ENCODE measurements around the gene SPRY1. TPM values are rescaled to one million over a fixed set of nuclear protein-coding genes. Genes with fewer than 3 reads are reported as not detected.

The SPRY1 gene
- total RNA-seq, 1 experiment from 2014 or later: 38.5 TPM

- H3K36me3 Mint-ChIP-seq (ENCODE audit: insufficient read depth, unreplicated experiment): peaks cover 78% of the 10 kb centered on the region
- peaks cover 24% of the 10 kb centered on the region for H3K4me1 Mint-ChIP-seq (ENCODE audit: low read depth, unreplicated experiment)
- no peaks in the 10 kb centered on the region for H3K9me3 Mint-ChIP-seq (ENCODE audit: low read depth, unreplicated experiment)
- no peak for DNase-seq
- no peaks in the 10 kb centered on the region for H3K27me3 Mint-ChIP-seq (ENCODE audit: unreplicated experiment)
- BruUV-seq (replicated peaks): no TSS peak
- peak overlapping the region; percentile 70 for H3K27ac Mint-ChIP-seq (ENCODE audit: unreplicated experiment)
- TF ChIP-seq CTCF (IDR thresholded peaks at IDR 0.05; ENCODE audit: unreplicated experiment): no peak
- CTCF ChIA-PET: interaction anchor here (1.2 kb wide), 1 partner anchor 52 kb away, joined by 3 read pairs; no protein-coding TSS in a partner anchor
- H3K4me3 Mint-ChIP-seq (ENCODE audit: low read depth, unreplicated experiment): peak overlapping the region; percentile 82
- intact Hi-C loops (cut with micrococcal nuclease; ENCODE audit: unreplicated experiment): loop anchor here (2.0 kb wide), 2 partner anchors 15 to 259 kb away; no protein-coding TSS in a partner anchor
Measured at GRCh38 chr4:123401271-123402120, 4.9 kb downstream of the SPRY1 start.

DNA sequence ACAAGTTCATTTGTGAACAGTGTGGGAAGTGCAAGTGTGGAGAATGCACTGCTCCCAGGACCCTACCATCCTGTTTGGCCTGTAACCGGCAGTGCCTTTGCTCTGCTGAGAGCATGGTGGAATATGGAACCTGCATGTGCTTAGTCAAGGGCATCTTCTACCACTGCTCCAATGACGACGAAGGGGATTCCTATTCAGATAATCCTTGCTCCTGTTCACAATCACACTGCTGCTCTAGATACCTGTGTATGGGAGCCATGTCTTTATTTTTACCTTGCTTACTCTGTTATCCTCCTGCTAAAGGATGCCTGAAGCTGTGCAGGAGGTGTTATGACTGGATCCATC is 5.5 kb downstream of the SPRY1 start:
- Mint-ChIP-seq H3K4me1 (ENCODE audit: low read depth, unreplicated experiment) (peaks cover 24% of the 10 kb centered on the region), H3K27ac (ENCODE audit: unreplicated experiment) (no peak overlapping the region), H3K27me3 (ENCODE audit: unreplicated experiment) (no peaks in the 10 kb centered on the region), H3K4me3 (ENCODE audit: low read depth, unreplicated experiment) (peak overlapping the region; percentile 82), H3K36me3 (ENCODE audit: insufficient read depth, unreplicated experiment) (peaks cover 72% of the 10 kb centered on the region), H3K9me3 (ENCODE audit: low read depth, unreplicated experiment) (no peaks in the 10 kb centered on the region)
- no peak for TF ChIP-seq CTCF (IDR thresholded peaks at IDR 0.05; ENCODE audit: unreplicated experiment)
- CTCF ChIA-PET: no interaction called here
- BruUV-seq (replicated peaks): no TSS peak
- no peak for DNase-seq
- intact Hi-C loops (cut with micrococcal nuclease; ENCODE audit: unreplicated experiment): no loop called here

DNA sequence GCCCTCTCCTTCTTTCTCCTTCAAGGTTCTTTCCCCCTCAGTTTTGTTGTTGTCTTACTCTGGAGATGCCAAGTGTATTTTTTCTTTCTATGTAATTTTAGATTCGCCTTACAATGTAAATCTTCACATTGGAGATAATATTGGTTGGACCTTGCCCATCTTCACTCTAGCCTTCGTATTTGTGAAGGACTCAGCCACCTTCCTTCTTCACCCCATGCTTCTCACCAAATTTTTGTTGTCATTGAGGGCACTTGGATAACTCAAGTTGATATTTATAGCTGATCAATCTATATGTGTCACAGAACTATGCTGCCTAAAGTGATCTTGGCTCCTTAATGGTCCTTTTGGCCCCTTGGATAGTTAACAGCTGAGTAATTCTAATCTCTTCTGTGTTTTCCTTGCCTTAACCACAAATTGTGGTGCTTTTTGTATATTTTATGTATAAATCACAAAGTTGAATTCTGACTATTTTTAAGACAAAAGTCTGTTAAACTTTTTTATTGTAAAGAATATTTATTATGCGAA is 6.5 kb downstream of the SPRY1 start:
- peaks cover 24% of the 10 kb centered on the region for H3K4me1 Mint-ChIP-seq (ENCODE audit: low read depth, unreplicated experiment)
- intact Hi-C loops (cut with micrococcal nuclease; ENCODE audit: unreplicated experiment): no loop called here
- BruUV-seq (replicated peaks): no TSS peak
- no peaks in the 10 kb centered on the region for H3K27me3 Mint-ChIP-seq (ENCODE audit: unreplicated experiment)
- H3K27ac Mint-ChIP-seq (ENCODE audit: unreplicated experiment): no peak overlapping the region
- no peaks in the 10 kb centered on the region for H3K9me3 Mint-ChIP-seq (ENCODE audit: low read depth, unreplicated experiment)
- peaks cover 62% of the 10 kb centered on the region for H3K36me3 Mint-ChIP-seq (ENCODE audit: insufficient read depth, unreplicated experiment)
- no peak for TF ChIP-seq CTCF (IDR thresholded peaks at IDR 0.05; ENCODE audit: unreplicated experiment)
- H3K4me3 Mint-ChIP-seq (ENCODE audit: low read depth, unreplicated experiment): peak overlapping the region; percentile 82
- CTCF ChIA-PET: no interaction called here
- DNase-seq: no peak

GRCh38 chr4:123404533-123404932 is 7.9 kb downstream of the SPRY1 start:
- Mint-ChIP-seq H3K27me3 (ENCODE audit: unreplicated experiment) (no peaks in the 10 kb centered on the region), H3K4me1 (ENCODE audit: low read depth, unreplicated experiment) (peaks cover 24% of the 10 kb centered on the region), H3K4me3 (ENCODE audit: low read depth, unreplicated experiment) (no peak overlapping the region), H3K27ac (ENCODE audit: unreplicated experiment) (no peak overlapping the region), H3K36me3 (ENCODE audit: insufficient read depth, unreplicated experiment) (peaks cover 52% of the 10 kb centered on the region), H3K9me3 (ENCODE audit: low read depth, unreplicated experiment) (no peaks in the 10 kb centered on the region)
- CTCF ChIA-PET: no interaction called here
- BruUV-seq (replicated peaks): no TSS peak
- intact Hi-C loops (cut with micrococcal nuclease; ENCODE audit: unreplicated experiment): no loop called here
- no peak for DNase-seq
- TF ChIP-seq CTCF (IDR thresholded peaks at IDR 0.05; ENCODE audit: unreplicated experiment): no peak

Measured in Calu3 (cell line).